GM19452 (cell line): ENCODE results near the gene OXGR1.
"Not testable (repeated sequence)": the region's sequence is repeated elsewhere in the genome, so short reads cannot be mapped to it uniquely, and the experiment has no call there.

Source experiments
- ATAC-seq: cut with Tn5 transposase; IDR thresholded peaks from one replicate; pipeline ENCODE4 v1.9.1; 2021; ENCODE audit not compliant: unreplicated experiment

Gene OXGR1

DNA sequence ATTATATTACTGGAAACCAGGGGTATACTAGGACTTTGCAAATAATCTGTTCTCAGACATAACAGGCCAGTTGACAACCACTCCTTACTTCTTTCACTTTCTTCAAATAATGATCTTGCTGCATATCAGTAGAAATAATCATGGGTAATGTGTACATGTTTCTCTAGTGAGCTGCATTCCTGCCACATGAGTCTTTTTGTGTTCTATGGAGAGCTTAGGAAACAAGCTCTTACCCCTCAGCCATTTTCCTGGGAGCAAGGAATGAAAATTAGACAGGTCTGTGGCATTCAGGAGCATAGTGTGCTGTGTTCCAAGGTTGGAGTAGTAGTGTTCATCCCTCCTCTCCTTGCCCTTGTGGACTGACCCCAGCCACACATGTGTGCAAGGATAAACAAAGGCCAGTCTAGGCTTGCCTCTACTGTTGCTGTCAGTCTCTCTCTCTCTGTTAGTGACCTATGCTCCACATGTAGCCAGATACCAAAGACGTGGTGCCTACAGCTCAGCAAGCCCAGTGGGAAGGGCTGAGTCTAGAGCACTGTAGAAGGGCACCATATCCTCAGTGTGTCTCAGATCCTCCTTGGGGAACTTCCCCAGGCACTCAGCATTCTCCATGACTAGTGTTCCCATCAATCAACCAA, 11.5 kb upstream of the OXGR1 start:
- ATAC-seq: no peak

DNA sequence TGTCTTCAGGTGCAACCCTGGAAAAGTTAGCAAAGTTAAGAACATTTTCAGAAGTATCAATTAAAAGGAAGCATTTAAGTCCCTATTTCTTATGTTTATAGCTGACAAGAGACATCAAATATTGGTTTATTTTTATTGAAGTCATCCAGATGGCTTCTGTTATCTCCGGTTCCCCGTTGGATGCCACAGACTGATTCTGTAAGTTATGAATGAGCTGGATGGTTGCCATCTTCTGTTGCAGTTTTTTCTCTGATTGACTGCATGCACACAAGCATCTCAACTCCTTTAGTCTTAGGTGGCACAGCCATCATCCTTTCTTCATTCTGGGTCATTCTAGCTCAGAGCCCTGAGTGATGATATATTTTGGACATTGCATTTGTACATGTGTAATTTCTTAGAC, 10.6 kb upstream of the OXGR1 start:
- ATAC-seq: no peak

DNA sequence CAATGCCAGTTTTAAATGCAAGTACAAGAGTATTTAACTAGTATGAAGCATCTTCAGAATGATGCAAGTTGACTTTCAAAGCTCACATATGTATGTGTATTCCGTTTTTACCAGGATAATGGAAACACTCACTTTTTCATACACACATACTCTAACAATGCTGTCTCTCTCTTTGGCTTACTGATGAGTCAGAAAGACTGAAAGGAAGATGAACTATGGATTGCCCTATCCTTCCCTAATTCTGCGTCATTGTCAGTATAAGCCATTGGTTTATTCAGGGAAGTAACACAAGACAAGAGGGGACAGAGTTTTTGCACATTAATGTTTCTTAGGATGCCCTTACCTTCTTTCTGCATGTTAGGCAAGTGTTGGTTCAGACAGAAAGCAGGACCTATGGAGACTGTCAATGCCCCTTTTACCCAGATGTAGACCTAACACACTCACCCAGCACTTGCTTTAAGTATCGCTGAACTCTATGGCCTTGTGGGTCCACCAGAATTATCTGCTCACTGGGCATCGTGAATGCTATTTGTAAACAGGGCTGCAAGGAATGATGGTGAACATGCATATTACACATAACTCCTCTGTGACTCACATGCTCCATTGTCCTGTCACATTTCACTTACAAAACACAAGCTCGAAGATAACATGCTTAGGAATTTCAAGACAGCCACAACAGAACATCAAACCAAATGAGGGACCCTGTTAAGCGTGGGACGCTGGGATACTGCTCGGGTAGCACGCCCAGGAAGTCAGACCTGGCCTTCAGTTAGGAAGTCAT, 10.0 kb upstream of the OXGR1 start:
- no peak for ATAC-seq

DNA sequence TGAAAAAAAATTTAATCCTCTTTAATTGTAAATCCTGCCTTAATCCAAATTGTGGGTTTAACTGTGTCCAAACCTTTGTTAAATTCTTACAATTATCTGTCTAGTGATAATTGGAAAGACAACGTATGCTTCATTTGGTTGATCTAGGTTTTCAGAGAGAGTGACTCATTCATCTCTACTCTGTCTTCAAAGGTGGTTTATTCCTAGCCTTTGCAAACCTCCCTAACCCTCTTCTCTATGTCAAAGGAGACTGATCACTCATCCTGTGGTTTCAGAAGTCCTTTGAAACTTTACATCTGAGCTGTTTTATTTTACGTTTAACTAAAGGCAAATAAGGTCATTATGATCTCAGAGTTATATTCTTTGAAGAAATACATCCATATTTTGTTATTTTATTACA, 8.8 kb upstream of the OXGR1 start:
- no peak for ATAC-seq

DNA sequence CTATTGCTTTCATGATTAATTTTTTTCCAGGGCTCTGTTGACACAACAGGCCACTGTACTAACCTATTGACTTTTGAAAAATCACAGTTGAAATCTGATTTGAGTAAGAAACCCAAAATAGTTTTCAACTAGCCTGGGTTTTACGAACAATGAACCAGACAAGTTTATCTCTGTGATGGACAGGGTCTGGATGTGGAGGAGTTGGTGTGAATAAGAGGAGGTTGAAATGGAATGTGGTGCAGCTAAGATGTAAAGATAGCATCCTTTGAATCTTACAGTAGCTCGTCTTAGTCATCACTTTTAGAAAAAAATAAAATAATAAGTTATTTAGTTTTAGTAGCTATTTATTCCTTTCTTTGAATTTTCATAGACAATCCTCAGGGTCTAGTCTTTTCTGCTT, 8.3 kb upstream of the OXGR1 start:
- ATAC-seq: no peak

DNA sequence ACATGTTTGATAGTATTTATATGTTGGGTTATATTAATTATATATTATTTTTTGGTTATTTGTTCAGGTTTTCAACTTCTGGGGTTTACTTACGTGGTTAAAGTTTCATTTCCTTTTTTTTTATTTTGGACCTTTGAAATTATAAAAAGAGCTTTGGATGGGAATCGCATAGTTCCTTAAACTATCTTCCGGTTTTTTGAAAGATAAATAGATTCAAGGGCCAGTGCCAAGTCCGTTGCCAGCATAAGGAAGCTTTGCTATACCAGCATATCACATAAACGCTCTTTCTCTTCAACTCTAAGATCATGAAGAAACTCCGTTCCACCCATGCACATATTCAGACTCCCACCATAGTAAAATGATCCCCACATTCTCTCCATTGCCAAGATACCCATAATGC, 7.4 kb upstream of the OXGR1 start:
- no peak for ATAC-seq

DNA sequence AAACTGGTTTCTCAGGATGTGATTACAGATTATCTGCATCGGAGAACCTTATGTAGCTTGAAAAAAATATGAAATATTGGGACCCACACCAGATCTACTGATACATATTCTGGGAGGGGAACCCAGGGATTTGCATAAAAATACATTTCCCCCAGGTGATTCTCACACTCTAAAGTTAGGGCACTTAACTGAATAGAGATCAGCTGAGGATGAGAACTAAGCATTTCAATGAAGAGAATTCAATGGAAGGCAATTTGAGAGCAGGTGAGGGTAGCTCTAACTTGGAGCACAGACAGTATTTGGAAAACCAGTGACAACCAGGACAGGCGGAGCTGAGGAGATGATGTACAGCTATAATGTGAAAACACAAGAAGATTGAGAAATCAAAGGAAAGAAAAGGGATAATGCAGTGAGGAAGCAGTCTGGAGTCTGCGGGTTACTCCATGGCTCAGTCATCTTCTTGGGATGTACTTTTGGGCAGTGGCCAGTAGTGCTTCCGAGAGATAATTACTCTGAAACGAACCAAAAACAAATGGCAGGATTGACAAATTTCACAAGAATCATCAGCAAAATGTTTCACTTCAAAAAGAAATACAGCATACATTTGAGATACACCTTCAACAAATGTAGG, 6.1 kb upstream of the OXGR1 start:
- ATAC-seq: no peak

DNA sequence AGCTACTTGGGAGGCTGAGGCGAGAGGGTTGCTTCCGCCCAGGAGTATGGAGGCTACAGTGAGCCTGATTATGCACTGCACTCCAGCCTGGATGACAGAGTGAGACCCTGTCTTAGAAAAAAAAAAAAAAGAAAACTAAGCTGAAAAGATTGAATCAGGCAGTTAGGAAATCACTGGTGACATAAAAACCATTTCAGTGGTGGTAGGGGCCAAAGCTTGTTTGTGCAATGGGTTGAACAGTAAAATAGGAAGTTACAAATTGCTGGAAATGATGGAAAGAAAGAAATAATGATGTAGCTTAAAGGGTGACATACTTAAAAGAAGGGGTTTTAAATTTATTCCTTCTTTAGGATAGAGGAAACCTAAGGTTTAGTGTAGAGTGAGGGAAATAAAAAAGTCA, 4.8 kb upstream of the OXGR1 start:
- no peak for ATAC-seq

DNA sequence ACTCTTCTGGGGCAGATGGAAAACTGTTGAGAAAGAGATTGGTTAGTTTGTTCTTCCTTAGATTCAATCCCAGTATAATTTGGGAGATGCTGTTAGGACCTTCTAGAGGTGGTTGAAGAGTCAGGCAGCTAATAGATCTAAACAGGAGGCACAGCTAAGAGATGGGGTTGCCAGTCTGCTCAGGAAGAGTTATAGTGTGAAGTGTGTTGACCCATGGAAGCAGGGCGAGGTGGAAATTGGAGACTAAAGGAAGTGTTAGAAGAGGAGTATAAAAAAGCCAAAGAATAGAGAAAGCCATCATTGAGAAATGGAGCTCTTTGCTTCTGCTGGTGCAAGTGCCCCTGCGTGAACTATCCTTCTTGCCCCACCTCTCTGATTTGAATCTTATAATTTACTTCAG, 3.8 kb upstream of the OXGR1 start:
- no peak for ATAC-seq

DNA sequence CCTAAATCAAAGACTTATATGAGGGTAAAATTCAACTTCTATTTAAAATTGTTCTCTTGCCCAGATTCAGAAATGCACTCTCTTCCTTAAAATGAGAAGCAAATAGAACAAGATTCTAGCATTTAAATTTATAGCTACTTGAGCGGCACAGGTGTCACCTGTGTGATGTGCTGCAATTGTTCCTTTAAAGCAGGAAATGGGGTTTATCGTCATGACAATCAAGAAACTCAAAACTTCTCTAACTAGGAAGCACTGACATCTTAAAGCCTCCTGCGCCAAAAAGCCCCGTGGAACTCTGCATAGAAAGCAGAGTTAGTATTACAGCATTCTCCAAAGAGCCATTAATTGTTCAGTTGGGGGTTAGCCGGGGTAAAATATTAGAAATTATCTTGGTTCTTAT, 2.6 kb upstream of the OXGR1 start:
- no peak for ATAC-seq

DNA sequence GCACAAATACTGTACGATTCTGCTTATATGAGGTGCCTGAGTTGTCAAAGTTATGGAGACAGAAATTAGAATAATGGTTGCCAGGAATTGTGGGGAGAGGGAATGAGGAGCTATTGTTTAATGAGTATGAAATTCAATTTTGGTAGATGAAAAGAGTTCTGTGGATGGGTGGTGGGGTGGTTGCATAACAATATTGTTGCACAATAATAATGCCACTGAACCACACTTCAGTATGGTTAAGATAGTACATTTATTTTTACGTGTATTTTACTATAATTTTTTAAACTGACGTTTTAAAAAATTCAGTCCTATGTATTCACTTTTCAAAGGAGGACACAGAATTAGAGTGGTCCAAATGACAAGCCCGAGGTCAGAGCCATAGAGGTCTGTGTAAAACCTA, 1.8 kb upstream of the OXGR1 start:
- ATAC-seq: no peak

DNA sequence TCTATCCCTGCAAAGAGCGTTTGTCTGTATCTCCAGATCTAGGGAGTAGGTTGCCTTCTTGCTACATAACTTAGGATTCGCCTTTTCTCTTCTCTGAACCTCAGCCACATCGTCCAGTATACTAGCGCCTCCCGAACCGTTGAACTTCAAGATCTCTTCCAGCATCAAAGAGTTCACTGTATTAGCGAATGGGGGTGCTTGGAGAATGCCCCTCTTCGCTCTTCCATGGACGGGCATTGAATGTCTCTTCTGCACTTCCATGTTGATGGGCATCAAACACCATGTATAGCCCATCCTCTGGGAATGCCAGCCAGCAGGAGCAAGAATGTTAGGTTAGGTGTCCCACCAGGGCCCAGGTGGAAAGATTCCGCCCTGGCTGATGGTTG, 575 bp upstream of the OXGR1 start:
- ATAC-seq: no peak

DNA sequence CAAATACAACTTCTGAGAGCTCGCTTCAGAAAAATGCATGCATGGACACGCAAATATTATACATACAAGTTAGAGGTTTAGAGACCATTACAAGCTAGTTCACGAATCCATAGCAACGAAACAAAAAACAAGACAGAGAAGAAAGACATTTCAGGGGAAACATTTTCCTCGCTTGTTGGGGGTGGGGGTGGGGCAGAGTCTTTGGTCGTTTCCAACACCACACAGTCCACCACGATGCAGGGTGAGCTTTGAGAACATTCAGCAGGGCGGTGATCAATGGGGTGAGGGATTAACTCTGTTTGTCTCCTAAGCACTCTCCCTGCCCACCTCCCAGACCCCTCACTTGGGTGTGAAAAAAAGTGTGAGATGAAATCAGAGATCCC, 651 bp downstream of the OXGR1 start:
- no peak for ATAC-seq

DNA sequence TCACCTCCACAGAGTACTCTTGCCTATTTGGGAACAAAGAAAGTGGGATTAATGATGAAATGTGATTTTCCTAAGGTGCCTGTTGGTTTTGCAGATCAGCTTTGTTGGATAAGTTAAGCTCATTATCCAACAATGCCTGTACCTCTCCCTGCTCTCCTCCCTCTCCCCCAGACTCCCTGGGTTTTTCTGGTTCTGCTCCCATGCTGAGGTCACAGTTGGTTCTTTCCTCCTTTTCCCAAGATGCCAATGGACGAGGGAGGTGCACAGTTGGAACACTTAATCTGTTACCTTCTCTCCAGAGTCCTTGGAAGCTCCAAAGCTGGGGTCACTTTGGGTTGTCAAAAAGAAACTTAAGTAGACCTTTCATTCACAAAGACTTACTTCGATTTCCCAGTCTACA, 1.6 kb downstream of the OXGR1 start:
- no peak for ATAC-seq

DNA sequence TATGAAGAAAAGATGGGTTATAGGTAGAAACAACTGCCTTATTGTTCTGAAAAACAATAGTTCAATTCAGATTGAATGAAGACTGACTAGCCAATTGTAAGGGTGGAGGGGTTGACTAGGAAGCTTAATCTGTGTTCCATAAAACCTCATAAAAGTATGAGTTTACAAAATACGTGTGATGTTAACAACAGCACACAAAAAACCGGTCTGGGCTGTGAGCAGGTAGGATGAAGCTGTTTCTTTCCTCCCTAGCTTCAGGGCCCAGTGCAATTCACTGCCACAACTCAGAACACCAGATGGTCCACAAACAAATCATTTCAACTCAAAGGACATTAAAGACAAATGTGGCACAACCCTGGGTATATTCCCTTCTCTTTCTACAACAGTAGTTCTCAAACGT, 3.2 kb downstream of the OXGR1 start:
- ATAC-seq: no peak

DNA sequence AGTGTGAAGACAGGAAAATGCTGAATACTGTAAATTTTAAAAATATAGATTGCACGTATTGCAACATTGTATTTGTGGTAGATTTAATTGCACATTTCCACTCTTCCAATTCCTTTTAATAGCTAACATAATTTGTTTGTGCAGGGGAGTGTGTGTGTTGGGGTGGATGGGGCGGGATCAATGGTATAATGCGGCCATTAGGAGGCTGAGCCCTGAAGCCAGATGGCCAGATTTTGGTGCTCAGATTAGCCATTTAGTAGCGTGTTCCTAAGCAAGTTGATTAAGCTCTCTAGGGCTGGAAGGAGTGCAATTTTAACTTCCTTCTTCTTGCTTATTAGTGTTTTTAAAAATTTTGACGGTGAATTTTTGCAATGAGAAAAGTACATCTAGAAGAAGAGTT, 5.8 kb downstream of the OXGR1 start:
- ATAC-seq: no peak

DNA sequence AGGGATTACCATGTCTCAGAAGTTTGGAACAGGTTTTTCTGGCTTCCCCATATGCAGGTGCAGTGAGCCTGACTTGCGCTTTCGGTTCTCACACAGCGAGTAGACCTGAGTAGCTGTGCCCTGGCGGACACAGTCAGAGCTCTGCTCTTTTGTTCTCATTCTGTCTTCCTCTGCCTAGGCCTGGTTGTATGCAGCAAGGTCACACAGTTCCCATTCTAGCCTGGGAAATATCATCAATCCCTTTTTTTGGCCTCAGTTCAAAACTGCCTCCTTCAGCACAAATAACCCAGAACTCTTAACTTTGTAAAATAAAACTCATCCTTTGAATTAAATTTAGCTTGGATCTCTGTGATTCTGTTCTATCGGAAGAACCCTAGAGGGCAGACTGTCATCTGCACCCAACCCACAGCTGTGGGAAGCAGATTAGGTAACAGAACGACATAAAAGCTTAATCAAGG, 10.2 kb downstream of the OXGR1 start:
- ATAC-seq: peak; percentile 100

DNA sequence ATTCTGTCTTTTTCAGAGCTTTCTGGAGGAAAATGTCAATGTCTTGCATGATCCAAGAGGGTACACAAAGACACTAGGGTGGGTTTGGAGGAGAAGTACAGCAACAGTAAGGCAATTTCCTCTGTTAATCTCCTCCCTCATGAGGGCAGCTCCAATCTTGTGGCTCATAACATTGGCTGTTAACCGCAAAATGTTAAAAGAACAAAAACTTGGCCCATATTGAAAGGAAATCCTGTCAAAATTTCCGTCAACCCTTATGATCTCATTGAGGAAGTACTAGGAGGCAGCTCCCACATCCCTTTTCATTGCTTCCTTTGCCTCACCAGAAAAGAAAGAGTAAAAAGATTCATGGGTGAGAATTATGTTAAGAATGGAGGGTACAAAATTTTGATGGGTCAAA, 11.6 kb downstream of the OXGR1 start:
- ATAC-seq: no peak

DNA sequence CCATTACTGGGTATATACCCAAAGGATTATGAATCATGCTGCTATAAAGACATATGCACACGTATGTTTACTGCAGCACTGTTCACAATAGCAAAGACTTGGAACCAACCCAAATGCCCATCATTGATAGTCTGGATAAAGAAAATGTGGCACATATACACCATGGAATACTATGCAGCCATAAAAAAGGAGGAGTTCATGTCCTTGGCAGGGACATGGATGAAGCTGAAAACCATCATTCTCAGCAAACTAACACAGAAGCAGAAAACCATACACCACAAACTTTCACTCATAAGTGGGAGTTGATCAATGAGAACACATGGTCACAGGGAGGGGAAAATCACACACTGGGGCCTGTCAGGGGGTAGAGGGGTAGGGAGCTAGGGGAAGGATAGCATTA, 14.4 kb downstream of the OXGR1 start:
- not testable (repeated sequence) for ATAC-seq

DNA sequence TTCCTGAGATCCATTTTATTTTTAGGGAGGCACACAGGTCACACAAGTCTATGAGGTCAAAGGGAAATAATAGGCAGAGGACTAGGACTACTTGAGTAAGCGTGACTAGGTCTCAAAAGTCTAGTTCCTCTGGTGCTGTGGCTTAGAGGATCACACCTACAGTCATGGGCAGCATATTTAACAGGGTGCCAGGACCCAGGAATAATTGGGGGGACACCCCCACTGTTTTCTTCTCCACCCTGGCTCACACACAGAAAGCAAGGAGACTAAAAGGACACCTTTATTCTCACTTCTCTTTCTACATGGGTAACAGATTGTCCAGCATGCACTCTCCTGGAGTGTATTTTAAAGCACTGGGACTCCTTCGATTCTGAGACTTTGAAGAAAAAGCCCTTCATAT, 26.2 kb downstream of the OXGR1 start:
- no peak for ATAC-seq

DNA sequence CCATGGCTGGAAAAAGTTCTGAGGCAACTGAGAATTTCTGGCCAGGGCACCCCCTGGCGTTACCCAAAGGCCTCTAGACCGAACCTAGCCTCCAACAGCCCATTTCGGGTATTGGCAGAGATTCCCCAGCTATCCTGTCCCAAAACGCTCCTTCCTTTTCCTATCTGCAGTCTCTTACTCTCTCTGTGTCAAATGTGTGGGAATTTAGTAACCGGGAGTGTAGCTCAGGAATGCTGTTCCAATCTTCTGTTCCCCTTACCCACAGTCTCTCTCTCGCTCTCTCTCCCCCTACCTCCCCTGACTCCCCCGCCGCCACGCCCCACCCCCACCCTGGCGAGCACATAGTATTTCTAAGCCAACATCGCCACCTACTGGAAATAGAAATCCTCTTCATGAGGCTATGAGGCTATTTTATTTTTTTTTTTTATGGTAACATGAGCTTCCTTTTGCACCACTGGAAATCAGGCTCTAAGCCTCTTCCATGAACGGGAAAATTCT, 27.0 kb downstream of the OXGR1 start:
- no peak for ATAC-seq

DNA sequence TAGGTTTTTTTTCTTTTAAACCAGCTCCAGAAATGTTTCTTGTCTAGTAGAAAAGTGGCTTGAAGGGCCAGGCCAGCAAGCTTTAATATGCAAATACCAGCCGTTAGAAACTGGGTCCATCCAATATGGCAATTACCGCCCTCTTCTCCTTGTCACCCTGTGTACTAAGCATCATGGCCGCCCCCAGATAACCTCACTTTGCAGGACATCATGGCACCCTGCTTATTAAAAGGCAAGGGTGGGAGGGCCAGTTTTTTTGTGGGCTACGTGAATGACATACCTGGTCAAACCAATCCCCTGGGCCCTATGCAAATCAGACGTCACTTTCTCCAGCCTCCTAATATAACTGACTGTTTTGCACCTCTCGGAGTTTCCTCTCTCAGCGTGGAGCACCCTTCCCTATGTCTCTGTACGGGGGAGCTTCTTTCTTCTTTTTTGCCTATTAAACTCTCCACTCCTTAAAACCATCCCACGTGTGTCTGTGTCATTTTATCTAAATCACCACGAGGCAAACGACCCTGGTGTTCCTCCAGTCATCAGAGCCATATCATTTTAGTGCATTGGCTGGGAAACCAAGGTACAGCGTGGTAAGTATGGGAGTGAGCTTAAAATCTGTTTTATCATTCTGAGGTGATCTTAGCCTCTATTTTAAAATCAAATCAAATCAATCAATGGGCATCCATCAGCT, 27.7 kb downstream of the OXGR1 start:
- no peak for ATAC-seq
